Measurements from ENCODE around the gene TEX19. TPM values are rescaled to one million over a fixed set of nuclear protein-coding genes. Genes with fewer than 3 reads are reported as not detected.

Gene TEX19
- polyA plus RNA-seq, 1 experiment = 0.04 TPM

- CTCF ChIA-PET = no interaction called here
- POLR2A ChIA-PET = no interaction called here
- TF ChIP-seq CTCF (IDR thresholded peaks at IDR 0.05; ENCODE audit: low read depth, low read length) = no peak
Measured at GRCh38 chr17:82327289-82327688, 31.8 kb upstream of the TEX19 start.

DNA sequence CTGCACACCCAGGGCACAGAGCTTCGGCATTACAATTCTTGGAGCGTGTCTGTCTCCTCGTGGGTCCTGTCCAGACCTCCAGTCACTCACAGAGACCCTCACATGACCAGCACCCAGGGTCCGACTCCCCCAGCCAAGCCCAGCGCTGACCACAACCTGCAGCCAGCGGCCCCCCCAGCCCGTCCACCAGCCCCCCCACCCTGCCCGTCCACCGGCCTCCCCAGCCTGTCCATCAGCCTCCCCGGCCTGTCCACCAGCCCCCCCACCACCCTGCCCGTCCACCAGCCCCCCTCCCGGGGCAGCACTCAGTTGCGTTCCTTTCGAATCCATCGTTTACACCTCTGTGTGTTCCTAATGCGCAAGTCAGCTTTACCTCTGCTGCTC lies 31.3 kb upstream of the TEX19 start:
- peaks cover 22% of the 10 kb centered on the region for H3K27me3 ChIP-seq (ENCODE audit: control insufficient read depth, insufficient read depth, low read length)
- CTCF ChIA-PET = no interaction called here
- no peak overlapping the region for H3K4me3 ChIP-seq (ENCODE audit: low read depth, low read length)
- H3K9me3 ChIP-seq (ENCODE audit: control insufficient read depth, insufficient read depth, low read length) = peaks cover 8% of the 10 kb centered on the region; the same call in 1 of the 2 replicates
- POLR2A ChIA-PET = no interaction called here
- TF ChIP-seq CTCF (IDR thresholded peaks at IDR 0.05; ENCODE audit: low read depth, low read length) = no peak
- DNase-seq (ENCODE audit: low read depth, low spot score) = no peak
- no peak overlapping the region for H3K27ac ChIP-seq (ENCODE audit: low read depth, low read length)

More at GRCh38 chr17:82327289-82327688, 31.8 kb upstream of the TEX19 start:
- Histone ChIP-seq H3K9me3 (ENCODE audit: control insufficient read depth, insufficient read depth, low read length) (peaks cover 7% of the 10 kb centered on the region; the same call in 1 of the 2 replicates), H3K27me3 (ENCODE audit: control insufficient read depth, insufficient read depth, low read length) (peaks cover 22% of the 10 kb centered on the region), H3K27ac (ENCODE audit: low read depth, low read length) (no peak overlapping the region), H3K4me3 (ENCODE audit: low read depth, low read length) (no peak overlapping the region)
- DNase-seq (ENCODE audit: low read depth, low spot score) = no peak

DNA sequence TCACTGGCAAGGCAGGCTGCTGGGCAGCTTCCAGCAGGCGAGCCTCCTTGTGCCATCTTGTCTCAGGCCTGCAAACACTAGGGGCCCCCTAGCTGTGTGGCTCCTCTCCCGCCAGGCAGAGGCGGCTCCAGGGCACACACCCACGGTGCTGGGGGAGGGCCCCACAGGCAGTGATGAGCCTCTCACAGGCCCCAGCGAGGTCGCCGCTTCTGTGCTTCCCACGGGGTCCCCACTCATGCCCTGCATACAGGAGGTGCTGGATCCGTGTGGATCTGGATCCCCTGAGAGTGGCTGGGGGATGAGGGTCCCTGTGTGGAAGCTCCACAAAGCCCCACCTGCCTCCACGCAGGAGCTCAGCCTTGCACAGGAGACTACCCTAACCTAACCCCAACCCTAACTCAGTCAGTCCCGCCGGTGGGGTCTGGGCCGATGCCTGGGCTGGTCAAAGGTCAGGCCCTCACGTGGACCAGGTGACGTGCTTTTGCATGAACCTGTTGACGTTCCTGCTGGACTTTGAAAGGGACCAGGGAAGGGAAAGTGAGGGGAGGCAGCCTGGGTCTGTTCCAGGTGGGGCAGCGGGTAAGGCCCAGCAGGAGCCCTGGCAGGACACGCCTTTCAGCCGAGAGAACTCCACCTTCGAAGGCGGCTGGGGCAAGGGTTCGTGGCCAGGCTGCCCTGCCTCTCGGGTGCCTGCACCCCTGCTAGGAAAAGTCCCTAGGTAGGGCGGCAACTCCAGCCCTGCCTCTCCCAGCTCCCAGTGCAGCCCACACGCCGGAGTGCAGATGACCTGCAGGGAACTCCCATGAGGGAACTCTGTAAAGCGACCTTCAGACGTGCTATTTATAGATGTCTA lies 30.7 kb upstream of the TEX19 start:
- Histone ChIP-seq H3K27ac (ENCODE audit: low read depth, low read length) (no peak overlapping the region), H3K4me3 (ENCODE audit: low read depth, low read length) (no peak overlapping the region), H3K27me3 (ENCODE audit: control insufficient read depth, insufficient read depth, low read length) (peaks cover 22% of the 10 kb centered on the region), H3K9me3 (ENCODE audit: control insufficient read depth, insufficient read depth, low read length) (peaks cover 8% of the 10 kb centered on the region; the same call in 1 of the 2 replicates)
- POLR2A ChIA-PET = no interaction called here
- CTCF ChIA-PET = no interaction called here
- DNase-seq (ENCODE audit: low read depth, low spot score) = no peak
- TF ChIP-seq CTCF (IDR thresholded peaks at IDR 0.05; ENCODE audit: low read depth, low read length) = no peak

DNA sequence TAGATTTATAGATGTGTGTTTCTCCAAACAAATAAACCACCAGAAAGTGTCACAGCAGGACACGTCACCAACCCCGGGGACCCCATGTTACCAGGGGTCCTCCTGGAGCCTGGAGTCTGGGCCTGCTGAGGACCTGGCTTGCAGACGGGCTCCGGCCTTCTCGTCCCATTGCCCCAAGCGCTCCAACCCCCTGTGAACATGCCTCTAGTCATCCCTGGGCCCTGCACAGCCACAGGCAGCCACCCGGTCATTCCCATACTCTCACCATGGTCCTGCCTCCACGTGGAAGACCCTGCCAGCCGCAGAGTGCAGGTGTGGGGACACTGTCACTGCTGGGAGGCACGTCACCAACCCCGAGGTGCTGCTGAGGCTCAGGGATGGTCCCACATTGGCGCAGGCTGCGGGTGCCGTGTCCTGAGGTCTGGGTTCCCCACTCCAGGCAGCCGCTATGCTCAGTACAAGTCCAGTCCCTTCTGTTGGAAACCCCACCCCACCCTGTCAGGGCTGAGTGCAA lies 30.0 kb upstream of the TEX19 start:
- ChIA-PET POLR2A (no interaction called here), CTCF (no interaction called here)
- no peak overlapping the region for H3K27ac ChIP-seq (ENCODE audit: low read depth, low read length)
- no peak overlapping the region for H3K4me3 ChIP-seq (ENCODE audit: low read depth, low read length)
- TF ChIP-seq CTCF (IDR thresholded peaks at IDR 0.05; ENCODE audit: low read depth, low read length) = no peak
- no peak for DNase-seq (ENCODE audit: low read depth, low spot score)
- H3K27me3 ChIP-seq (ENCODE audit: control insufficient read depth, insufficient read depth, low read length) = peaks cover 22% of the 10 kb centered on the region
- H3K9me3 ChIP-seq (ENCODE audit: control insufficient read depth, insufficient read depth, low read length) = peaks cover 8% of the 10 kb centered on the region; the same call in 1 of the 2 replicates

DNA sequence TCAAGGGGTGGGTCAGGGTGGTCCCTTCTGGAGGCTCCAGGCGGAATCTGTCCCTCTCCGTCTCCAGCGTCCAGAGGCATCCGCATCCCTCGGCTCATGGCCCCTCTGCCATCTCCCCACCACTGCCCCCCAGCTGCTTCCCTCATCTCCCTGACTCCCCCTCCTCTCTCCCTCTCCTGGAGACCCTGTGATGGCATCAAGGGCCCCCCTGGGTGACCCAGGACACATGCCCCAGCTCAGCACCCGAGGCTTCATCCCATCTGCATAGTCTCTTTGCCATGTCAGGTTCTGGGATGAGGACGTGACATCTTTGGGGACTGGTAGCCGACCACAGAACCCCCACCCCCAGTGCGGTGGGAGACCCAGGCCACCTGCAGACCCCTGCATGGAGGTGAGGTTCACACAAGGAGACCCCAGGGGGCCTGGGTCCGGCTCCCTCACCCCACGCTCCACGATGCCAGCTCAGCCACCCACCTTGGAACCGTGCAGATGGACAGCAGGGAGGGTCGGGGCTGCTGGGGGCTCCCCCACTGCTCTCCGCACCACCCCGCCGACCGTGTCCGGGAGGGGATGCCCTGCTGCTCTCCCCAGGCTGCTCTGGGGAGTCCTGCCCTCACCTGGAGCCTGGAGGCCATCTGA lies 29.2 kb upstream of the TEX19 start:
- Histone ChIP-seq H3K27me3 (ENCODE audit: control insufficient read depth, insufficient read depth, low read length) (peaks cover 22% of the 10 kb centered on the region), H3K27ac (ENCODE audit: low read depth, low read length) (no peak overlapping the region), H3K9me3 (ENCODE audit: control insufficient read depth, insufficient read depth, low read length) (peaks cover 8% of the 10 kb centered on the region; the same call in 1 of the 2 replicates), H3K4me3 (ENCODE audit: low read depth, low read length) (no peak overlapping the region)
- POLR2A ChIA-PET = interaction anchor here (1.0 kb wide), 1 partner anchor 31 kb away, joined by 4 read pairs; no protein-coding TSS in a partner anchor
- TF ChIP-seq CTCF (IDR thresholded peaks at IDR 0.05; ENCODE audit: low read depth, low read length) = no peak
- CTCF ChIA-PET = interaction anchor here (1.2 to 1.3 kb wide), 2 partner anchors 9 to 222 kb away, joined by 3 to 6 read pairs; no protein-coding TSS in a partner anchor
- DNase-seq (ENCODE audit: low read depth, low spot score) = no peak

All from AG04450 (cell line).